NCI-H1436 (cell line): ENCODE results near the gene TTYH1.

ENCODE experiments used
- DNase-seq: peaks from one replicate; lab custom pipeline; 2025; lab: John Stamatoyannopoulos, UW

The TTYH1 gene

DNA sequence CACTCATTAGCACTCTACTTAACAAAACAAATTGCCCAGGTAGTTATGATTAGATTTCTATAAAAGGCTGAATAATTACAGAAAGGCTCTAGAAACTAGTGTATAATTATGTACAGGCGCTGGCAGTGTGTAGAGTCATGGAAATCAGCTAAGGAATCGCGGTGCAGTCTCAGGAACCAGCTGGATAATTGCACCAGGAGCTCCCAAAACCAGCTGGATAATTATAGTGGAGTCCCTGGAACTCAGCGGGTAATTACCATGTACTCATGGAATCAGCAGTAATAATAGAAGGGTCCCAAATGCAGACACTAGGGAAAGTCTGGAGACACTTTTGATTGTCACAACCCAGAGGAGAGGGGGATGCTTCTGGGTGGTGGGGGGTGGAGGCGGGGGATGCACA lies 23.2 kb upstream of the TTYH1 start:
- no peak for DNase-seq

GRCh38 chr19:54393381-54393780 lies 21.9 kb upstream of the TTYH1 start:
- no peak for DNase-seq

GRCh38 chr19:54395685-54396084 lies 19.6 kb upstream of the TTYH1 start:
- no peak for DNase-seq

- no peak for DNase-seq
These were observed 16.1 kb upstream of the TTYH1 start for GRCh38 chr19:54399189-54399588.

DNA sequence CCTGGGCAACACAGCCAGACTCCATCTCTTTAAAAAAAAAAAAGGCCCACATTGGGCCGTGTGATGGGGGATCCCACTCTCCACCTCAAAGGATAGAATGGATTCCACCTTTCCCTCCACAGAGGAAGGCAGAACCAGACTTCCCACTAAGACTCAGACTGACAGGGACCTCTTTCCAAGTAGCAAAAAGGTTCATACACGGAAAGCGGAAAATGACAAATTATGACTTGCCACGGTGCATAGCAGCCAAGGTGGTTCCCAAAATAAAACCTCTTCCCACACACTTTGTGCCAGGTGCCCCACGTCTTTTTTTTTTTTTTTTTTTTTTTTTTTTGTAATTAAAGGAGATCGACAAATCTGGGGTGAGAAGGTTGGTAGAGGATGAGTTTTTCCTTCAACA lies 14.4 kb upstream of the TTYH1 start:
- no peak for DNase-seq

DNA sequence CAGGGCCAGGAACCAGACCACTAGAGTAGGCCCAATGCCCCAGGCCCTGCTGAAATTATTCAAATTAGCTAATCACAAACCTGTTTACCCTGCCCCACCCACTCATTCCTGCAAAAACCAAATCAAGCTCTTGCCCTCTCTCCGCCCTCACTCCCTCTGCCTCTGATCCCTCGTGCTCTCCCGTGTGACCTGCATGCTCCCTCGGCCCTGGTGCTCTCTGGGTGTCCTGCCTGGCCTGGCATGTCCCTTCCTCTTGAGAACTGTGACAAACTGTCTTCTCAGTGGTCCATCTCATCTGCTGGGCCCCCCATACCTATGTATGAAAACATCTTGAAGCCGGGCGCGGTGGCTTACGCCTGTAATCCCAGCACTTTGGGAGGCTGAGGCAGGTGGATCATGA lies 12.2 kb upstream of the TTYH1 start:
- DNase-seq, result no peak

GRCh38 chr19:54405628-54406027 lies 9.6 kb upstream of the TTYH1 start:
- DNase-seq, result no peak

DNA sequence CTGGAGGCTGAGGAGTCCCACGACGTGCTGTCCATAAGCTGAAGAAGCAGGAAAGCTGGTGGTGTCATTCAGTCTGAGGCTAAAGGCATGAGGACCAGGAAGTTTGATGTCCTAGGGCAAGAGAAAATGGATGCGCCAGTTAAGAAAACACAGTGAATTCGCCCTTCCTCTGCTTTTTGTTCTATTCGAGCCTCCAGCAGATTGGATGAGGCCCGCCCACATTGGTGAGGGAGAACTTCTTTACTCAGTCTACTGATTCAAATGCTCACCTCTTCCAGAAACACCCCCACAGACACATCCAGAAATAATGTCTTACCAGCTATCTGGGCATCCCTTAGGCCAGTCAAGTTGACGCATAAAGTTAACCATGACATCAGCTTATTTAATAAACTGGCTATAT lies 7.5 kb upstream of the TTYH1 start:
- no peak for DNase-seq

DNA sequence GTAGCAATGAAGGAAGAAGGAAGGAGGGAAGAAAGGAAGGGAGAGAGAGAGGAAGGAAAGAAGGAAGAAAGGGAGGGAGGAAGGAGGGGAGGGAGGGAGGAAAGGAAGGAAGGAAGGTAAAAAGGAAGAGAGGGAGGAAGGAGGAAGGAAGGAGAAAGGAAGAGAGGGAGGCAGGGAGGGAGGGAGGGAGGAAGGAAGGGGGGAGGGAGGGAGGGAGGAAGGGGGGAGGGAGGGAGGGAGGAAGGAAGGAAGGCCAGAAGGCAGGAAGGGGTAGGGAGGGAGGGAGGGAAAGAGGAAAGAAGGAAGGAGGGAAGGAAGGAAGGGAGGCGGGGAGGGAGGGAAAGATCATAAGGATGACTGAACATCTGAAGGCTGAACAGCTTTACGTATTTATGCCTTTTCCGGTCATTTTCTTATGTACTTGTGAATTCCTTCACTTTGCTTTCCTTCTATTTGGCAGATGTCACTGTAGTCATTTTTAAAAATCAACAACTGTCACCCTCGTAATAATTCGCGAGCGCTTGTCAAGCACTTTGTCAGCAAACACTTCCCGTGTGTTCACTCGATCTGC lies 6.7 kb upstream of the TTYH1 start:
- DNase-seq, result no peak

GRCh38 chr19:54411033-54411432 lies 4.2 kb upstream of the TTYH1 start:
- DNase-seq, result no peak

- DNase-seq, result no peak
These were observed 2.4 kb upstream of the TTYH1 start for GRCh38 chr19:54412877-54413276.

DNA sequence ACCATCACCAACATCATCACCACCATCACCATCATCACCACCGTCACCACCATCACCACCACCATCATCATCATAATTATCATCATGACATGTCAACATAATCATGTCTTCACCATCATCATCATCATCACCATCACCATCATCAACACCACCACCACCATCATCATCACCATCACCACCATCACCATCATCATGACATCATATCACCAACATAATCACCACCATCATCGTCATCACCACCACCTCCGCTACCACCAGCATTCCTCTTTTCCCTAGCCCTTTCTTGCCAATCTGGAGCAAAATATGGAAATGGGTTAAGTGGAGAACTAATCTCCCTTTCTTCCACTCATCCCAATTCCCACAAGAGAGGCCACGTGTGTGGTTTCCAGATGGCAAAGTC lies 1.1 kb upstream of the TTYH1 start:
- no peak for DNase-seq

DNA sequence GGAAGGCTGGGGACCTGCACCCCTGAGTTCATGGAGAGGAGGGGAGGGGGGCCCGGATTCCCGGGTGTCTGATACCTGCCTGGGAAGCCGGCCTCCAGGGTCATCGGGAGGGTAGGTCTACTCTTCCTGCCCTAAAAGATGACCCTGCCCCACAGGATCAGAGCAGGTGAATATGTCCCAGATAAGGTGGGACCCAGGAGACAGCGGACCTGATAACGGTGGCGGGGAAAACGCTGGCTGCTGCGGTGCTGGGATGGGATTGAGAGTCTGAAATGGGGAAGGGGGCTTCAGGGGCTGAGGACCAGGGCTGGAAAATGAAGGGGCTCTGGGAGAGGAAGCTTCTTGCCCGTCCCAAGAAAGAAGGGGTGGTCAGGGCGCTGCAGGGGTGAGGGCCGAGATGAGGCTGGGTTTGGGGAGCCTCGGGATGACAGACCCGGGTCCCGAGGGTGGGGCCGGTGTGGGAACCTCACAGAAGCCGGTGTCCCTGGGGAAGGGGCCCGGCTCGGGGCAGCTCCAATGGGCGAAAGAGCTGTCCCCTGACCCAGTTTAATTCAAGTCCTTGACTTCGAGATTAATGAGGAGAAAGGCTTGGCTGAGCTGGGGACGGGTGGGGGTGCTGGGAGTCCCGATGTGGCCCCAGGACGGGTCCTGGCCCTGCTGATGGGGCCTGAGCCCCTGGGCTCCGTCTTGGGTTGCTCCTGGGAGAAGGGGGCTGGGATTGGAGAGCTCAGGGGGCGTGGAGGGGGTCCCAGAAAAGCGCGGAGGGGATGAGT lies 823 bp downstream of the TTYH1 start:
- DNase-seq, result no peak

GRCh38 chr19:54416695-54417491 lies 1.6 kb downstream of the TTYH1 start:
- no peak for DNase-seq

- DNase-seq, result no peak
These were observed 3.0 kb downstream of the TTYH1 start for GRCh38 chr19:54418030-54418929.

DNA sequence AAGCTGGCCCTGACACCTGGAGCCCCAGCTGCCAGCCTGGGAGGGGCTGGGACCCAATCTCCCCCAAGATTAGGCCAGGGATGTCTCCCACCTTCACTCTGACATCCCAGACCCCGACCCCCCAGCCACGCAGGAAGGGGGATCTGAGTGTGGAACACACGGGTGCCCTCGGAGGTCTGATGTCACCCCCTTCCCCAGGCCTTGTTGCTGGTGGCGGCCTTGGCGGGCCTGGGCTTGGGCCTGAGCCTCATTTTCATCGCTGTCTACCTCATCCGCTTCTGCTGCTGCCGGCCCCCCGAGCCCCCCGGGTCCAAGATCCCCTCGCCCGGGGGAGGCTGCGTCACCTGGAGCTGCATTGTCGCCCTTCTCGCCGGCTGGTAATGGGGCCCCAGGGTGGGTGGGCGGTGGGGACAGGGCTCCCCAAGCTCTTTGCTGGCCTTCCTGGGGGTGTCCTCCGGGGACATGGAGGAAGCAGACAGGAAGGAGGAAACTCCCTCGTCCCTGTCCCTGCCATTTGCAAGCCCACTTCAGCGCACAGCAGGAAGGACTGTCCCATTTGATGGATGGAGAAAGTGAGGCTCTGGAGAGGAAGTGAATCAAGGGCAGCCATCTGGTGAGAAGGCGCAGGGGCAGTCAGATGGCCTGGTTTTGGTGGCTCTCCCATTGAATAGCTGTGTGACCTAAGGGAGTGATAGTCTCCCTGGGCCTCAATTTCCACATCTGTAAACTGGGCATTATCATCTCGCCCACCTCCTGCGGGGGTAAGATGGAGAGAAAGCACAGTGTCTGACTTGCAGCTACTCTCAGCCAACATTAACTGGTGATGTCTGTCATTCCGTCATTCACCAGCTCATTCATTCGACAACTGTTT lies 3.9 kb downstream of the TTYH1 start:
- DNase-seq, result no peak

DNA sequence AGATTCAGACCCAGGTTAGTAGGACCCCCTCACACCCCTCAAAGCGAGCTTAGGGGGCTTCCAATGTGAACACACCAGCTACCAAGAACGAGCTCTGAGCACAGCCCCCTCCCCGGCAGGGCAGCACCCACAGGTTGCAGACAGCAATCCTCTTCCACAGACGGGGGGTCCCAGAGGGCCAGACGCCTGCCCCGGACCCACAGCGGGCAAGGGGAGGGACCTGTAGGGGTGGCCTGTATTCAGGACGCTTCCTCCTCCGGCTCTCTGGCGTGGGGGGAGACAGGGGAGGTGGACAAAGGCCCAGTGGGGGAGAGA lies 4.8 kb downstream of the TTYH1 start:
- no peak for DNase-seq

GRCh38 chr19:54420383-54421168 lies 5.3 kb downstream of the TTYH1 start:
- DNase-seq, result no peak

DNA sequence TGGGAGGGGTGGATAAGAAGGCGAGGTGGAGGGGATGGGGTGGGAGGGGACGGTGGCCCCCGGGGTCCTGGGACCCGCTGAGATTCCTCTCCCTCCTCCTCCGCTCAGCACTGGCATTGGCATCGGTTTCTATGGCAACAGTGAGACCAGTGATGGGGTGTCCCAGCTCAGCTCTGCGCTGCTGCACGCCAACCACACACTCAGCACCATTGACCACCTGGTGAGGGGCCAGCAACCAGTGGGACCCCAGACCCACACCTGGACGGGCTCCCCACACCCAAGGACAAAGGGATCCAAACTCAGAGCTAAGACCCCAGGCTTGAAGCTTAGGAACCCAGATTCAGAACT lies 5.9 kb downstream of the TTYH1 start:
- DNase-seq, result no peak

DNA sequence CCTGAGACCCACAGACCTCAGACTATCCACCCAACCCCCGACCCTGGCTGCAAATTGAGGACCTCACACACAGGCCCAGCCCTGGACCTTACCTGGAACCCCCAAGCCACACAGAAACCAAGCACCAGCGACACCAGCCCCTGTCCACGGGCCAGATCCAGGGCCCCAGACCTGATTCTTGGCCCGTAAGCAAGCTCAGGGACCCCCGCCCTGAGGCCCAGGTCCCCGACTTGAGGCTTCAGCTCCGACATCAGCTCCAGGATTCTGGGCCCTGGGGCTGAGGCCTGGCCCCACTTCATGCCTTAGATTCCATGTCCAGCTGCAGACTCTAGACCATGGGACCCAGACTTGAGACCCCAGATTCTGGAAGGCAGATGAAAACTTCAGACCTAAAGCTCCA lies 6.3 kb downstream of the TTYH1 start:
- DNase-seq, result no peak

DNA sequence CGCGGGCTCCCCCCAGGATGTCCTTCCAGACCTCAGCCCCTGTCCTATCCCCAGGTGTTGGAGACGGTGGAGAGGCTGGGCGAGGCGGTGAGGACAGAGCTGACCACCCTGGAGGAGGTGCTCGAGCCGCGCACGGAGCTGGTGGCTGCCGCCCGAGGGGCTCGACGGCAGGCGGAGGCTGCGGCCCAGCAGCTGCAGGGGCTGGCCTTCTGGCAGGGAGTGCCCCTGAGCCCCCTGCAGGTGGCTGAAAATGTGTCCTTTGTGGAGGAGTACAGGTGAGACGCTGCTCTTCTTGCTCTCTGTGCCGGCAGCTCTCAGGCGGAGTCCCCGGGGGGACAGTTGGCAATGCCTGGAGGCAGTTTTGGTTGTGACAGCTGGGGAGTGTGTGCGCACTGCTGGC lies 6.9 kb downstream of the TTYH1 start:
- DNase-seq, result no peak
